MG63 (cell line): ENCODE results near the gene RPS2. TPM values are rescaled to one million over a fixed set of nuclear protein-coding genes. Genes with fewer than 3 reads are reported as not detected.
"Not testable (repeated sequence)": the region's sequence is repeated elsewhere in the genome, so short reads cannot be mapped to it uniquely, and the experiment has no call there.

Source experiments
- DNase-seq: peaks from one replicate; pipeline ENCODE4 v3.0.0-alpha.2; 2020
- H3K27me3 ChIP-seq: fragments of 250-450 bp; sonication (Bioruptor Pico); 2 replicates; pipeline ENCODE4 v1.5.1; 2020; ENCODE audit warnings: mild to moderate bottlenecking, moderate library complexity
- H3K36me3 ChIP-seq: fragments of 250-450 bp; sonication (Bioruptor Pico); 2 replicates; pipeline ENCODE4 v1.5.1; 2020; ENCODE audit warnings: mild to moderate bottlenecking, moderate library complexity
- H3K4me3 ChIP-seq: fragments of 250-450 bp; sonication (Bioruptor Pico); 2 replicates; pipeline ENCODE4 v1.5.1; 2020; ENCODE audit warnings: mild to moderate bottlenecking, moderate library complexity
- H3K9me3 ChIP-seq: fragments of 250-450 bp; sonication (Bioruptor Pico); 2 replicates; pipeline ENCODE4 v1.5.1; 2020; ENCODE audit warnings: mild to moderate bottlenecking, moderate library complexity
- total RNA-seq: library from RNA; depleted of rRNA; stranded (reverse); fragments of >200 nt; shearing (Covaris generic); gene quantifications from 2 replicates; pipeline ENCODE4 v1.2.3, GENCODE V29; 2014; ENCODE audit warnings: low replicate concordance

RPS2 gene
- total RNA-seq, 1 experiment from 2014 or later, result 16,603 TPM

GRCh38 chr16:1922357-1922756 is 42.3 kb downstream of the RPS2 start:
- Histone ChIP-seq H3K9me3 (no peaks in the 10 kb centered on the region), H3K4me3 (no peak overlapping the region), H3K27me3 (peaks cover 44% of the 10 kb centered on the region), H3K36me3 (no peaks in the 10 kb centered on the region)
- DNase-seq, result no peak

- no peak for DNase-seq
- H3K4me3 ChIP-seq, result no peak overlapping the region
- peaks cover 55% of the 10 kb centered on the region for H3K27me3 ChIP-seq
- no peaks in the 10 kb centered on the region for H3K9me3 ChIP-seq
- H3K36me3 ChIP-seq, result no peaks in the 10 kb centered on the region
These were observed 43.9 kb downstream of the RPS2 start for GRCh38 chr16:1920727-1921171.

- DNase-seq, H3K4me3 ChIP-seq, H3K9me3 ChIP-seq, H3K36me3 ChIP-seq: not testable (repeated sequence)
- H3K27me3 ChIP-seq, result peaks cover 55% of the 10 kb centered on the region
These were observed 44.5 kb downstream of the RPS2 start for GRCh38 chr16:1920122-1920521.

GRCh38 chr16:1919327-1919998 is 45.2 kb downstream of the RPS2 start:
- DNase-seq, result no peak
- H3K36me3 ChIP-seq, result no peaks in the 10 kb centered on the region
- H3K4me3 ChIP-seq, result no peak overlapping the region
- H3K9me3 ChIP-seq, result no peaks in the 10 kb centered on the region
- peaks cover 55% of the 10 kb centered on the region for H3K27me3 ChIP-seq

GRCh38 chr16:1918351-1919326 is 46.0 kb downstream of the RPS2 start, which contains the start of gene HS3ST6:
HS3ST6 (minus strand) TSS chr16:1918415; CDS start chr16:1918323, 92 bp downstream.
- Histone ChIP-seq H3K9me3 (no peaks in the 10 kb centered on the region), H3K27me3 (peaks cover 55% of the 10 kb centered on the region), H3K36me3 (no peaks in the 10 kb centered on the region), H3K4me3 (no peak within 1 kb of the TSS)
- no peak for DNase-seq

GRCh38 chr16:1917665-1918350 is 46.8 kb downstream of the RPS2 start:
- H3K36me3 ChIP-seq, result no peaks in the 10 kb centered on the region
- H3K9me3 ChIP-seq, result no peaks in the 10 kb centered on the region
- peaks cover 47% of the 10 kb centered on the region for H3K27me3 ChIP-seq
- DNase-seq, result no peak
- no peak overlapping the region for H3K4me3 ChIP-seq

- no peaks in the 10 kb centered on the region for H3K9me3 ChIP-seq
- H3K27me3 ChIP-seq, result peaks cover 46% of the 10 kb centered on the region
- DNase-seq, result no peak
- H3K4me3 ChIP-seq, result no peak overlapping the region
- H3K36me3 ChIP-seq, result no peaks in the 10 kb centered on the region
These were observed 47.5 kb downstream of the RPS2 start for GRCh38 chr16:1917056-1917664.

GRCh38 chr16:1916640-1916990 is 48.0 kb downstream of the RPS2 start:
- Histone ChIP-seq H3K36me3 (no peaks in the 10 kb centered on the region), H3K9me3 (no peaks in the 10 kb centered on the region), H3K27me3 (peaks cover 44% of the 10 kb centered on the region), H3K4me3 (no peak overlapping the region)
- no peak for DNase-seq

GRCh38 chr16:1915732-1916639 is 48.6 kb downstream of the RPS2 start:
- H3K27me3 ChIP-seq, result peaks cover 40% of the 10 kb centered on the region
- no peak overlapping the region for H3K4me3 ChIP-seq
- H3K9me3 ChIP-seq, result no peaks in the 10 kb centered on the region
- DNase-seq, result no peak
- H3K36me3 ChIP-seq, result no peaks in the 10 kb centered on the region

GRCh38 chr16:1914988-1915387 is 49.6 kb downstream of the RPS2 start:
- Histone ChIP-seq H3K36me3 (no peaks in the 10 kb centered on the region), H3K27me3 (peaks cover 32% of the 10 kb centered on the region), H3K9me3 (no peaks in the 10 kb centered on the region), H3K4me3 (no peak overlapping the region)
- DNase-seq, result no peak

GRCh38 chr16:1914084-1914608 is 50.5 kb downstream of the RPS2 start:
- H3K9me3 ChIP-seq, result no peaks in the 10 kb centered on the region
- H3K36me3 ChIP-seq, result no peaks in the 10 kb centered on the region
- H3K4me3 ChIP-seq, result no peak overlapping the region
- peaks cover 24% of the 10 kb centered on the region for H3K27me3 ChIP-seq
- DNase-seq, result no peak

- Histone ChIP-seq H3K27me3 (peaks cover 18% of the 10 kb centered on the region), H3K36me3 (no peaks in the 10 kb centered on the region), H3K9me3 (no peaks in the 10 kb centered on the region), H3K4me3 (no peak overlapping the region)
- no peak for DNase-seq
These were observed 51.1 kb downstream of the RPS2 start for GRCh38 chr16:1913327-1914083.

GRCh38 chr16:1912215-1912543 is 52.4 kb downstream of the RPS2 start:
- DNase-seq, result no peak
- Histone ChIP-seq H3K4me3 (no peak overlapping the region), H3K27me3 (peaks cover 10% of the 10 kb centered on the region), H3K36me3 (no peaks in the 10 kb centered on the region), H3K9me3 (no peaks in the 10 kb centered on the region)
